KMS-11 (cell line): ENCODE results near the gene LRRC47.

Experiments used
- H2AFZ ChIP-seq: fragments of 200-600 bp; sonication (generic); 2 replicates; pipeline ENCODE4 v1.6.1; 2016; ENCODE audit warnings: antibody characterized with exemption, mixed run types, low read depth
- H3K27ac ChIP-seq: fragments of 200-600 bp; sonication (generic); 2 replicates; pipeline ENCODE4 v1.6.1; 2016; ENCODE audit warnings: mild to moderate bottlenecking, mixed run types
- H3K27me3 ChIP-seq: fragments of 200-600 bp; sonication (generic); 2 replicates; pipeline ENCODE4 v1.6.1; 2017; ENCODE audit warnings: mild to moderate bottlenecking, low read depth, mixed run types, moderate library complexity; ENCODE audit not compliant: insufficient read depth
- H3K36me3 ChIP-seq: fragments of 200-600 bp; sonication (generic); 2 replicates; pipeline ENCODE4 v1.6.1; 2017; ENCODE audit warnings: mild to moderate bottlenecking, mixed run types; ENCODE audit not compliant: insufficient read depth
- H3K4me1 ChIP-seq: fragments of 200-600 bp; sonication (generic); 2 replicates; pipeline ENCODE4 v1.6.1; 2016; ENCODE audit warnings: mild to moderate bottlenecking, low read depth, mixed run types; ENCODE audit not compliant: poor library complexity, severe bottlenecking
- H3K4me2 ChIP-seq: fragments of 200-600 bp; sonication (generic); 2 replicates; pipeline ENCODE4 v1.7.0; 2016; ENCODE audit warnings: mild to moderate bottlenecking, mixed run types
- H3K4me3 ChIP-seq: fragments of 200-600 bp; sonication (generic); IDR thresholded peaks from 2 replicates; pipeline ENCODE4 v1.6.1; 2017; ENCODE audit warnings: low read depth, low read length, mixed read lengths; ENCODE audit not compliant: insufficient read depth
- H3K79me2 ChIP-seq: fragments of 200-600 bp; sonication (generic); 2 replicates; pipeline ENCODE4 v1.6.1; 2016; ENCODE audit warnings: low read depth, mixed run types; ENCODE audit not compliant: insufficient read depth
- H3K9ac ChIP-seq: fragments of 200-600 bp; sonication (generic); 2 replicates; pipeline ENCODE4 v1.6.1; 2016; ENCODE audit warnings: mild to moderate bottlenecking, mixed run types
- H4K20me1 ChIP-seq: fragments of 200-600 bp; sonication (generic); 2 replicates; pipeline ENCODE4 v1.6.1; 2016; ENCODE audit warnings: mild to moderate bottlenecking, mixed run types; ENCODE audit not compliant: insufficient read depth
- CTCF ChIP-seq: fragments of 200-600 bp; sonication (generic); conservative IDR thresholded peaks from 2 replicates; pipeline ENCODE4 v1.6.1; 2017; ENCODE audit warnings: low read depth, mild to moderate bottlenecking, antibody characterized with exemption, low read length, moderate library complexity, mixed read lengths

The LRRC47 gene

GRCh38 chr1:3828391-3828790 is 32.1 kb upstream of the LRRC47 start:
- Histone ChIP-seq H3K27me3 (no peaks in the 10 kb centered on the region), H3K79me2 (no peaks in the 10 kb centered on the region), H3K4me3 (no peak overlapping the region), H3K4me2 (no peak overlapping the region), H3K36me3 (no peaks in the 10 kb centered on the region), H2AFZ (no peak overlapping the region), H3K4me1 (no peaks in the 10 kb centered on the region), H3K27ac (no peak overlapping the region), H4K20me1 (no peaks in the 10 kb centered on the region), H3K9ac (no peak overlapping the region)
- TF ChIP-seq CTCF = no peak

GRCh38 chr1:3827813-3828307 is 31.6 kb upstream of the LRRC47 start:
- H3K27me3 ChIP-seq = no peaks in the 10 kb centered on the region
- H3K79me2 ChIP-seq = no peaks in the 10 kb centered on the region
- no peak overlapping the region for H2AFZ ChIP-seq
- H3K36me3 ChIP-seq = no peaks in the 10 kb centered on the region
- H3K9ac ChIP-seq = no peak overlapping the region
- H3K4me1 ChIP-seq = no peaks in the 10 kb centered on the region
- H3K27ac ChIP-seq = no peak overlapping the region
- H3K4me3 ChIP-seq = no peak overlapping the region
- no peak overlapping the region for H3K4me2 ChIP-seq
- H4K20me1 ChIP-seq = no peaks in the 10 kb centered on the region
- no peak for TF ChIP-seq CTCF

GRCh38 chr1:3825356-3825755 is 29.1 kb upstream of the LRRC47 start:
- Histone ChIP-seq H4K20me1 (no peaks in the 10 kb centered on the region), H3K27me3 (no peaks in the 10 kb centered on the region), H3K4me2 (no peak overlapping the region), H3K36me3 (no peaks in the 10 kb centered on the region), H3K79me2 (no peaks in the 10 kb centered on the region), H3K27ac (no peak overlapping the region), H2AFZ (no peak overlapping the region), H3K9ac (no peak overlapping the region), H3K4me3 (no peak overlapping the region), H3K4me1 (no peaks in the 10 kb centered on the region)
- TF ChIP-seq CTCF = no peak

GRCh38 chr1:3824650-3825049 is 28.4 kb upstream of the LRRC47 start:
- no peak overlapping the region for H3K9ac ChIP-seq
- TF ChIP-seq CTCF = no peak
- H3K4me3 ChIP-seq = no peak overlapping the region
- H3K27me3 ChIP-seq = no peaks in the 10 kb centered on the region
- H3K4me2 ChIP-seq = no peak overlapping the region
- H2AFZ ChIP-seq = no peak overlapping the region
- H3K4me1 ChIP-seq = no peaks in the 10 kb centered on the region
- no peaks in the 10 kb centered on the region for H3K79me2 ChIP-seq
- H3K36me3 ChIP-seq = no peaks in the 10 kb centered on the region
- H3K27ac ChIP-seq = no peak overlapping the region
- H4K20me1 ChIP-seq = no peaks in the 10 kb centered on the region

GRCh38 chr1:3822421-3822820 is 26.1 kb upstream of the LRRC47 start:
- Histone ChIP-seq H2AFZ (no peak overlapping the region), H3K27me3 (no peaks in the 10 kb centered on the region), H3K4me2 (no peak overlapping the region), H4K20me1 (no peaks in the 10 kb centered on the region), H3K4me3 (no peak overlapping the region), H3K79me2 (no peaks in the 10 kb centered on the region), H3K4me1 (no peaks in the 10 kb centered on the region), H3K36me3 (no peaks in the 10 kb centered on the region), H3K27ac (no peak overlapping the region), H3K9ac (no peak overlapping the region)
- TF ChIP-seq CTCF = no peak
